ENCODE measurements around the gene EIF4EBP3. TPM values are rescaled to one million over a fixed set of nuclear protein-coding genes. Genes with fewer than 3 reads are reported as not detected.

Gene EIF4EBP3
- total RNA-seq, 1 donor from 2014 or later: 16.4 TPM

DNA sequence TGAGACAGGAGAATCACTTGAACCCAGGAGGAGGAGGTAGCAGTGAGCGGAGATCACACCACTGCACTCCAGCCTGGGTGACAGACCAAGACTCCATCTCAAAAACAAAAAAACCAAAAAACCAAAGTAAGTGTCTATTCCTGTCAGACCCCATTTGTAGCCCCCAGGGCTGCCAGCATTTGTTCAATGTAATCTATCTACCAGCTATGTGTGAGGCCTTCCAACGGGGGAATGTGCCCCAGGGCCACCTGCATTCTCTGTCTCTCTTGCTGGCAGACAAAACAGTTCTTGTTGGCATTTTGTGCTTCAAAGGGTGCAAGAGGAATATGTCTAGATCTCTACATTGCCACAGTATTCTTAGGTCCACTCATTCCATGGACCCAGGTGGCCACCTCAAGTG, 51.4 kb downstream of the EIF4EBP3 start:
- Mint-ChIP-seq H3K4me1 (ENCODE audit: unreplicated experiment) (no peaks in the 10 kb centered on the region), H3K27me3 (ENCODE audit: unreplicated experiment) (peaks cover 2% of the 10 kb centered on the region), H3K36me3 (ENCODE audit: low read depth, unreplicated experiment) (no peaks in the 10 kb centered on the region), H3K9me3 (ENCODE audit: unreplicated experiment) (no peaks in the 10 kb centered on the region), H3K27ac (ENCODE audit: unreplicated experiment) (no peak overlapping the region), H3K4me3 (ENCODE audit: unreplicated experiment) (no peak overlapping the region)
- DNase-seq (ENCODE audit: low spot score): no peak
- TF ChIP-seq, protein P1, sequence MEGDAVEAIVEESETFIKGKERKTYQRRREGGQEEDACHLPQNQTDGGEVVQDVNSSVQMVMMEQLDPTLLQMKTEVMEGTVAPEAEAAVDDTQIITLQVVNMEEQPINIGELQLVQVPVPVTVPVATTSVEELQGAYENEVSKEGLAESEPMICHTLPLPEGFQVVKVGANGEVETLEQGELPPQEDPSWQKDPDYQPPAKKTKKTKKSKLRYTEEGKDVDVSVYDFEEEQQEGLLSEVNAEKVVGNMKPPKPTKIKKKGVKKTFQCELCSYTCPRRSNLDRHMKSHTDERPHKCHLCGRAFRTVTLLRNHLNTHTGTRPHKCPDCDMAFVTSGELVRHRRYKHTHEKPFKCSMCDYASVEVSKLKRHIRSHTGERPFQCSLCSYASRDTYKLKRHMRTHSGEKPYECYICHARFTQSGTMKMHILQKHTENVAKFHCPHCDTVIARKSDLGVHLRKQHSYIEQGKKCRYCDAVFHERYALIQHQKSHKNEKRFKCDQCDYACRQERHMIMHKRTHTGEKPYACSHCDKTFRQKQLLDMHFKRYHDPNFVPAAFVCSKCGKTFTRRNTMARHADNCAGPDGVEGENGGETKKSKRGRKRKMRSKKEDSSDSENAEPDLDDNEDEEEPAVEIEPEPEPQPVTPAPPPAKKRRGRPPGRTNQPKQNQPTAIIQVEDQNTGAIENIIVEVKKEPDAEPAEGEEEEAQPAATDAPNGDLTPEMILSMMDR (IDR thresholded peaks at IDR 0.05; ENCODE audit: unreplicated experiment): no peak

Small RNAs within 50 kb of the gene (microRNA-seq; reads per million reads assigned to microRNA genes)
- 0.56 reads per million for gene MIR6831 (ENCODE audit: unreplicated experiment)

Other genes with a start within 250 kb of the EIF4EBP3 start
- 86.2 TPM for gene PFDN1, start 244.6 kb upstream of the EIF4EBP3 start, total RNA-seq (ENCODE audit: unreplicated experiment)
- 22.6 TPM for gene HBEGF, start 201.1 kb upstream of the EIF4EBP3 start, total RNA-seq (ENCODE audit: unreplicated experiment)
- gene SLC4A9, start 187.5 kb upstream of the EIF4EBP3 start, total RNA-seq (ENCODE audit: unreplicated experiment): 0.23 TPM
- gene ANKHD1, start 145.8 kb upstream of the EIF4EBP3 start, total RNA-seq (ENCODE audit: unreplicated experiment): 138 TPM
- gene SRA1, start 9.8 kb downstream of the EIF4EBP3 start, total RNA-seq (ENCODE audit: unreplicated experiment): 17.1 TPM
- 24.6 TPM for gene APBB3, start 16.9 kb downstream of the EIF4EBP3 start, total RNA-seq (ENCODE audit: unreplicated experiment)
- gene SLC35A4, start 17.2 kb downstream of the EIF4EBP3 start, total RNA-seq (ENCODE audit: unreplicated experiment): 91.2 TPM
- gene CD14, start 85.5 kb downstream of the EIF4EBP3 start, total RNA-seq (ENCODE audit: unreplicated experiment): not detected
- 22.7 TPM for gene TMCO6, start 91.8 kb downstream of the EIF4EBP3 start, total RNA-seq (ENCODE audit: unreplicated experiment)
- gene NDUFA2, start 100.0 kb downstream of the EIF4EBP3 start, total RNA-seq (ENCODE audit: unreplicated experiment): 56.0 TPM
- gene IK, start 100.2 kb downstream of the EIF4EBP3 start, total RNA-seq (ENCODE audit: unreplicated experiment): 76.1 TPM
- 28.5 TPM for gene WDR55, start 117.2 kb downstream of the EIF4EBP3 start, total RNA-seq (ENCODE audit: unreplicated experiment)
- gene DND1, start 125.9 kb downstream of the EIF4EBP3 start, total RNA-seq (ENCODE audit: unreplicated experiment): 1.8 TPM
- gene HARS1, start 143.7 kb downstream of the EIF4EBP3 start, total RNA-seq (ENCODE audit: unreplicated experiment): 75.0 TPM
- 37.0 TPM for gene HARS2, start 143.8 kb downstream of the EIF4EBP3 start, total RNA-seq (ENCODE audit: unreplicated experiment)
- gene ZMAT2, start 152.8 kb downstream of the EIF4EBP3 start, total RNA-seq (ENCODE audit: unreplicated experiment): 51.0 TPM
- gene PCDHA1, start 238.5 kb downstream of the EIF4EBP3 start, total RNA-seq (ENCODE audit: unreplicated experiment): 0.13 TPM
- gene PCDHA2, start 247.2 kb downstream of the EIF4EBP3 start, total RNA-seq (ENCODE audit: unreplicated experiment): 4.2 TPM

Data from endothelial cell (in vitro differentiated cells).